Measurements from ENCODE around the gene FBXO46. TPM values are rescaled to one million over a fixed set of nuclear protein-coding genes. Genes with fewer than 3 reads are reported as not detected.
A peak's percentile ranks its signal among the peaks of the same experiment; 100 is the strongest.

Gene FBXO46
- 30.3 TPM for total RNA-seq

- ATAC-seq: peak; percentile 92
These were observed at the start of gene FBXO46 for GRCh38 chr19:45730368-45731288. TSS of gene FBXO46 (minus strand) at chr19:45730896. CDS start at chr19:45713495, 17,401 bp downstream.

- no peak for ATAC-seq
These were observed 49.4 kb upstream of the FBXO46 start for GRCh38 chr19:45780146-45780447.

GRCh38 chr19:45779231-45780145, 48.8 kb upstream of the FBXO46 start:
- peak; percentile 85 for ATAC-seq

- no peak for ATAC-seq
These were observed 47.4 kb upstream of the FBXO46 start for GRCh38 chr19:45778010-45778661.

- no peak for ATAC-seq
These were observed 46.8 kb upstream of the FBXO46 start for GRCh38 chr19:45777395-45777961.

DNA sequence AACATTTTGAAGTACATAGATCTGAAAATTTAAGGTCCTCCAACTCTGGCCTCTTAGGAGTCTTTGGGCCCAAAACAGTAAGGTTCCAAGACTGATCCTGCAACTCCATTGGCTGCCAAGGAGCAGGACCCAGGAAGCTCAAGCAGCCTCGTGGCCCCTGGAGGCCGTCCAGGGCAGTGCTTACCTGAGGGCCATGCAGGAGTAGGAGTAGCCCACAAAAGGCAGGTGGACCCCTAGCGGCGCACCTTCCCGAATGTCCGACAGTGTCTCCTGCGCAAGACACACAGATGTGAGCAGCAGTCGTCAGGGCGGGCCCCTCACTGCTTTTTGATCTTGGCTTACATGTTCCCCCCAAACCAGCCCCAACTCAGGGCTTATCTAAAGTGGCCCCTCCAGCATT, 44.1 kb upstream of the FBXO46 start:
- ATAC-seq: no peak

DNA sequence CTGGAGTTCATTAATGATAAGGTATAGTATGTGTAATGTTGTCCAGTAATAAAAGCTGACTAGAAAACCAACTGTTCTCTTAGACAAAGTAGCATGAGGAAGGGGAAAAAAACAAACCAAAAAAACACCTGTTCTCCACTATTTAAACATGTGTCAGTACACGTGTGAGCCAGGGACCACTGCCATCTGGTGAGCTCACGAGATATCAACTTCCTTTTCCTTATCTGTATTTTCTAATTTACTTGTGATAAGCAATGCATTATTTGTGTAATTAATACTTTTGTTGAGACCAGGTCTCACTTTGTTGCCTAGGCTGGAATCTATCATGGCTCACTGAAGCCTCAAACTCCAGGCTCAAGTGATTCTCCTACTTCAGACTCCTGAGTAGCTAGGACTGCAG, 42.7 kb upstream of the FBXO46 start:
- no peak for ATAC-seq

DNA sequence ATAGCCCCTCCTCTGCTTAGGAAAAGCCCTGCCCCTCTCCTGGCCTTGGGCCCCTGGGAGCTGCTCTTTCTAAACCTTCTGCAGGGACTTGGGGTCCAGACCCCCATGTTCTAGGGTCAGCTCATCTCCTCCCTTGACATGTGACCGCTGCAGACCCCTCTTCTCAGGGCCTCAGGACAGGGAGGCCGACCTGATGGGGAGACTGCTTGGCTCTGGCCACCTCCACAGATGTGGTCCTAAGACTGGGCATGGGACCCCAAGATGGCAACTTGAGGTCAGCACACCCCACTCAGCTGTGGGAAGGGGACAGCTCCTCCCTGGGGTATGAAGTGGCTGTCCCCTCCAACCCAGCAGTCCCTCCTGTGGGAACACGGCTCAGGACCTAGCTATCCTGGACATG, 42.2 kb upstream of the FBXO46 start:
- no peak for ATAC-seq

DNA sequence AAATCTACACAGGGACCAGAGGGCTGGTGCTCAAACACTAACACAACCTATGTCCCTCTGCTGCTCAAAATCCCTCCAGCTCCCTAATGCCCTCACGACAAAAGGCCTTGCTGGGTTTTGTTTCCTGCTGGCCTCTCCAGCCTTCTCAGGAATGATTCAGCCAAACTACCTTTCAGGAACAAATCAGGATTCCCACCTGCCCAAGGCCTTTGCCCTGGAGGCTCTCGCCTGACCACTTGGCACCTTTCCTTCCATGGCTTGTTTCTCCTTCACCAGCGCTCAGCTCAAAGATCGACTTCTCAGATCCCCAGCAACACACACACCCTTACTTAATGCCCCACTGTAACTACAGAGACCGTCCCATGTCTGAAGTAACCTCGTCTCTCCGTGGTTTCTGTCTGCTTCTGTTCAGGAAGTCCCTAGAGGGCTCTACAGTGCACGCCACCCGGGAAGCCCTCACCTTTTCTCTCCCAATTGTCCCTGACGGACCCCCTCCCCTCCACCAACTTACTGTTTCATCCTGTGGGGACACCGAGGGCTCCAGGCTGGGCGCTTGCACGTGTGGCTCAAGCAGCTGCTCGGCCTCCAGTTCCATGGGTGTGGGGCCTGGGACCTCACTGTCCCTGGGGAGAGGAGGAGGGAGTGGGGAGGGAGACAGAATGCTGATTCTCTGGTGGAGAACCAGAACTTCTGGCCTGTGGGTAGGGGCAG, 41.6 kb upstream of the FBXO46 start:
- ATAC-seq: no peak

- ATAC-seq: no peak
These were observed 40.7 kb upstream of the FBXO46 start for GRCh38 chr19:45771311-45771933.

DNA sequence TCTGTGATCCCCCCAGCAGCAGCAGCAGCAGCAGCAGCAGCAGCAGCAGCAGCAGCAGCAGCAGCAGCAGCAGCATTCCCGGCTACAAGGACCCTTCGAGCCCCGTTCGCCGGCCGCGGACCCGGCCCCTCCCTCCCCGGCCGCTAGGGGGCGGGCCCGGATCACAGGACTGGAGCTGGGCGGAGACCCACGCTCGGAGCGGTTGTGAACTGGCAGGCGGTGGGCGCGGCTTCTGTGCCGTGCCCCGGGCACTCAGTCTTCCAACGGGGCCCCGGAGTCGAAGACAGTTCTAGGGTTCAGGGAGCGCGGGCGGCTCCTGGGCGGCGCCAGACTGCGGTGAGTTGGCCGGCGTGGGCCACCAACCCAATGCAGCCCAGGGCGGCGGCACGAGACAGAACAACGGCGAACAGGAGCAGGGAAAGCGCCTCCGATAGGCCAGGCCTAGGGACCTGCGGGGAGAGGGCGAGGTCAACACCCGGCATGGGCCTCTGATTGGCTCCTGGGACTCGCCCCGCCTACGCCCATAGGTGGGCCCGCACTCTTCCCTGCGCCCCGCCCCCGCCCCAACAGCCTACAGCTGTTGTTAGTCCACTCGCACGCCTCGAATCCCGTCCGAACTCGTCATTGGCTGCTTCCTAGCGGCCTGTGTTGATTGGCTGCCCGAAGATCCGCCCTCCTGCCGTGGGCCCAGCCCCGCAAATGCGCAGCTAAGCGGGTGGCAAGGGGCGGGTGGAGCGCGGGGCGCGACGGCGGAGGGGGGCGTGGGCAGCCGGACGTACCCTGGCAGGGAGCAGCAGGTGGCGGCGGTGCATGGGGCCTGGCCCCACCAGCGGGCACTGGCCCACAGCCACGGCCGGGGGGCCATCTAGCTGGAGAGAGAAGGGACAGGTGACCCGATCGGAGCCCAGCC, 39.8 kb upstream of the FBXO46 start:
- ATAC-seq: peak; percentile 86

DNA sequence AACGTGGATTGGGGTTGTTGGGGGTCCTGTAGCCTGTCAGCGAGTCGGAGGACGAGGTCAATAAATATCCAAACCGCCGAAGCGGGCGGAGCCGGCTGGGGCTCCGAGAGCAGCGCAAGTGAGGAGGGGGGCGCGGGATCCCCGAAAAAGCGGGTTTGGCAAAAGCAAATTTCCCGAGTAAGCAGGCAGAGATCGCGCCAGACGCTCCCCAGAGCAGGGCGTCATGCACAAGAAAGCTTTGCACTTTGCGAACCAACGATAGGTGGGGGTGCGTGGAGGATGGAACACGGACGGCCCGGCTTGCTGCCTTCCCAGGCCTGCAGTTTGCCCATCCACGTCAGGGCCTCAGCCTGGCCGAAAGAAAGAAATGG, 39.1 kb upstream of the FBXO46 start:
- ATAC-seq: peak; percentile 9

- peak; percentile 73 for ATAC-seq
These were observed 38.5 kb upstream of the FBXO46 start, which contains the start of gene SIX5 for GRCh38 chr19:45768984-45769782. TSS of gene SIX5 (minus strand) at chr19:45769252. CDS start at chr19:45768844, 408 bp downstream.

GRCh38 chr19:45768655-45768983, 37.9 kb upstream of the FBXO46 start:
- ATAC-seq: no peak

DNA sequence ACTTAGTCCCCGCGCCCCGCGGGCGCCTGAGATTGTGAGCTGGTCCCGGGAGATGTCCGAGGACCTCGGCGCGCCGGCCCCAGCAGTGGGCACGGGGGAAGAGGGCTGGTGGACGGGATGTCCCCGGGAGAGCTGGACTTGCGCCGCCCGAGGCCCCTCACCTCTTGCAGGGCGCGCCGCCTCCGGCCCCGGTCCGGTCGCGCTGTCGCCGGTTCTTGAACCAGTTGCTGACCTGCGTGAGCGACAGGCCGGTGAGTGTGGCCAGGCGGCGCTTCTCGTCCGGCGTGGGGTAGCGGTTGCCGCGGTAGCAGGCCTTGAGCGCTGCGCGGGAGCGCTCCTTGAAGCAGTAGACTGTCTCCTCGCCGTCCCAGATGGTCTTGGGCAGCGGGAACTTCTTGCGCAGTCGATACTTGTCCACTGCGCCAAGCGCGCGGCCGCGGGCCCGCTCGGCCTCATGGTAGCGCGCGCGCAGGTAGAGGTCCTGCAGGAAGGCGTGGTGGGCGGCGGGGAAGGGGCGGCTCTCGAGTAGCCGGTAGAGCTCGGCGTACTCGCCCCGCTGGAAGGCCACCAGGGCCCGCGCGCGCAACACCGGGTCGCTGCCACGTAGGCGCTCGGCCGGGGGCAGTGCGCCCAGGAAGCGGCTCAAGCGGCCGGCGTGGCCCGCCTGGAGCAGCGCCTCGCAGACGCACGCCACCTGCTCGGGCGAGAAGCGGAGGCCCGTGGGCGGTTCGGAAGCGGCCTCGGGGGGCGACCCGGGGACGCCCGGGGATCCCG, 37.4 kb upstream of the FBXO46 start:
- ATAC-seq: no peak

- ATAC-seq: no peak
These were observed 36.7 kb upstream of the FBXO46 start for GRCh38 chr19:45767410-45767880.

GRCh38 chr19:45766869-45767346, 36.2 kb upstream of the FBXO46 start:
- no peak for ATAC-seq

DNA sequence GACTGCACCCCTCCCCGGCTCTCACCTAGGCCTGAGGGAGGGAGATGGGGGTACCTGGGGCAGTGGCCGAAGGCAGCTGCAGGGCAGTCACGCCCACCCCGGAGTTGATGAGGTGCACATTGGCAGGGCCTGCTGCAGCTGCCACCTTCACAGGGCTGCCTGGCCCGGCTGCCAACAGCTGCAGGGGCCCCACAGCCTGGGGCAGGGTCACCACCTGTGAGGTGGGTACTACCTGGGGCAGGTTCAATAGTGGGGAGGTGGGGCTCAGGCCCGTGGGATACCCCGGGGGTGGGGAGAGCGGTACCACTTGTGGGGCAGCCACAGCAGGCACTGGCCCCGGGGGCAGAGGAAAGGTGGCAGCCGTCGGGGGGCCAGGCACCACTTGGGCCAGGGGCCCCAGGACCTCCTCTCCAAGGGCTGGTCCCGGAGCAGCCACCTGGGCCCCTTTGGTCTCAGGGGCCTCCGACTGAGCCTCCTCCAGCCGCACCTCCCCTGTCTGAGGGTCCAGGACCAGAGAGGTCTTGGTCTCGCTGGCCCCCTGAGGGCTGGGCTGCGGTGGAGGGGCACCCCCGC, 35.7 kb upstream of the FBXO46 start:
- no peak for ATAC-seq

Measured in esophagus mucosa (tissue), 1 donor.